ENCODE measurements around the gene EIF2AK3.

GRCh38 chr2:88564402-88564801 is 62.9 kb downstream of the EIF2AK3 start:
- TF ChIP-seq, protein P1, sequence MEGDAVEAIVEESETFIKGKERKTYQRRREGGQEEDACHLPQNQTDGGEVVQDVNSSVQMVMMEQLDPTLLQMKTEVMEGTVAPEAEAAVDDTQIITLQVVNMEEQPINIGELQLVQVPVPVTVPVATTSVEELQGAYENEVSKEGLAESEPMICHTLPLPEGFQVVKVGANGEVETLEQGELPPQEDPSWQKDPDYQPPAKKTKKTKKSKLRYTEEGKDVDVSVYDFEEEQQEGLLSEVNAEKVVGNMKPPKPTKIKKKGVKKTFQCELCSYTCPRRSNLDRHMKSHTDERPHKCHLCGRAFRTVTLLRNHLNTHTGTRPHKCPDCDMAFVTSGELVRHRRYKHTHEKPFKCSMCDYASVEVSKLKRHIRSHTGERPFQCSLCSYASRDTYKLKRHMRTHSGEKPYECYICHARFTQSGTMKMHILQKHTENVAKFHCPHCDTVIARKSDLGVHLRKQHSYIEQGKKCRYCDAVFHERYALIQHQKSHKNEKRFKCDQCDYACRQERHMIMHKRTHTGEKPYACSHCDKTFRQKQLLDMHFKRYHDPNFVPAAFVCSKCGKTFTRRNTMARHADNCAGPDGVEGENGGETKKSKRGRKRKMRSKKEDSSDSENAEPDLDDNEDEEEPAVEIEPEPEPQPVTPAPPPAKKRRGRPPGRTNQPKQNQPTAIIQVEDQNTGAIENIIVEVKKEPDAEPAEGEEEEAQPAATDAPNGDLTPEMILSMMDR (conservative IDR thresholded peaks at IDR 0.05): no peak
- no peak for TF ChIP-seq ZFX (IDR thresholded peaks at IDR 0.05)
